RWPE2 (cell line): ENCODE results near the gene CATSPER3.

Experiments
- ATAC-seq: fragments of 200-7000 bp; cut with Tn5 transposase; 3 replicates; pipeline ENCODE4 v1.9.1; 2021; ENCODE audit warnings: low read depth
- DNase-seq: peaks from one replicate; pipeline ENCODE4 v3.0.0-alpha.2; 2020; ENCODE audit warnings: low spot score
- H3K27ac ChIP-seq: fragments of 450-650 bp; 2 replicates; pipeline ENCODE4 v1.5.1; 2017; ENCODE audit warnings: mild to moderate bottlenecking; ENCODE audit not compliant: poor library complexity, severe bottlenecking
- H3K27me3 ChIP-seq: fragments of 250-450 bp; sonication (Bioruptor Pico); 2 replicates; pipeline ENCODE4 v1.5.1; 2021; ENCODE audit warnings: mild to moderate bottlenecking, moderate library complexity; ENCODE audit not compliant: insufficient read depth, poor library complexity, severe bottlenecking
- H3K36me3 ChIP-seq: fragments of 250-450 bp; sonication (Bioruptor Pico); 2 replicates; pipeline ENCODE4 v1.5.1; 2020; ENCODE audit warnings: low read depth, mild to moderate bottlenecking, moderate library complexity
- H3K4me1 ChIP-seq: fragments of 250-450 bp; sonication (Bioruptor Pico); 2 replicates; pipeline ENCODE4 v1.5.1; 2021; ENCODE audit warnings: mild to moderate bottlenecking, moderate library complexity; ENCODE audit not compliant: insufficient read depth, poor library complexity, severe bottlenecking
- H3K4me3 ChIP-seq: fragments of 250-450 bp; sonication (Bioruptor Pico); 2 replicates; pipeline ENCODE4 v1.5.1; 2021; ENCODE audit warnings: mild to moderate bottlenecking, moderate library complexity; ENCODE audit not compliant: severe bottlenecking
- H3K9me3 ChIP-seq: fragments of 250-450 bp; sonication (Bioruptor Pico); 2 replicates; pipeline ENCODE4 v1.5.1; 2021; ENCODE audit warnings: mild to moderate bottlenecking, moderate library complexity; ENCODE audit not compliant: severe bottlenecking
- CTCF ChIP-seq: fragments of 450-650 bp; IDR thresholded peaks from one replicate; pipeline ENCODE4 v1.5.1; 2017; ENCODE audit warnings: mild to moderate bottlenecking, moderate library complexity; ENCODE audit not compliant: poor library complexity, severe bottlenecking

CATSPER3 gene

GRCh38 chr5:135027697-135028615 is 60.2 kb downstream of the CATSPER3 start:
- H3K27me3 ChIP-seq, result no peaks in the 10 kb centered on the region
- H3K9me3 ChIP-seq, result no peaks in the 10 kb centered on the region
- peaks cover 56% of the 10 kb centered on the region for H3K36me3 ChIP-seq
- no peak for TF ChIP-seq CTCF
- DNase-seq (no peak), ATAC-seq (peak; percentile 0; the same call in 1 of the 3 replicates)
- peak overlapping the region; percentile 85 for H3K27ac ChIP-seq
- peaks cover 32% of the 10 kb centered on the region for H3K4me1 ChIP-seq
- H3K4me3 ChIP-seq, result peak overlapping the region; percentile 14

DNA sequence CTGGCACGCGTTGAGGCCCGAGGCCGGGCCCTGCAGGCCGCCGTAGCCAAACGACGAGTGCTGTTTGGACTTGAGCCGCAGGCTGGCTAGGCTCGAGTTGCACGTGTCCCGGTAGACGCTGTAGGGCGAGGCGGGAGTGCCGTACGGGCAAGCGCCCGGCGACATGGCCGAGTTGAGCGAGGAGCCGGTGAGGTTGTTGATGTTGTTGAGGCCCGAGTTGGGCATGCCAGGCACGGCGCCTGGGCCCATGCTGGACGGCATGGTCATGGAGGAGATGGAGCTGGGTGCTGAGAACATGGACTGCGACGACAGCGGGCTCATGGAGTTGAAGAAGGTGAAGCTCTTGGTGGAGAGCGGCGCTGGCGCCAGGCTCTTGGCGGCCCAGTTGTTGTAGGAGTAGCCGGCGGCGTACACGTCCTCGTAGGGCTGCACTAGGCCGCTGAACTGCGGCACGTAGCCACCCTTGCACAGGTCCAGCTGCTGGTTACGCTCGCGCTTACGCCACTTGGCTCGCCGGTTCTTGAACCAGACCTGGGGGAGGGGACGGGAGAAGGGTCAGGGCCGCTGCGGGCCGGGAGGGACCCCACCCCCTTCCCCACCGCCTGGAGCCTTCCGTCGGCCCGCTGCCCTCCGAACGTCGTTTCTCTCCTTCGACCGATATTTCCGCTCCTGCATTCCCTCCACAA is 61.2 kb downstream of the CATSPER3 start:
- DNase-seq (peak; percentile 83), ATAC-seq (peak; percentile 4; the same call in 1 of the 3 replicates)
- Histone ChIP-seq H3K36me3 (peaks cover 56% of the 10 kb centered on the region), H3K27ac (peak overlapping the region; percentile 85), H3K4me1 (peaks cover 32% of the 10 kb centered on the region), H3K4me3 (peak overlapping the region; percentile 91), H3K27me3 (no peaks in the 10 kb centered on the region), H3K9me3 (no peaks in the 10 kb centered on the region)
- TF ChIP-seq CTCF, result no peak

GRCh38 chr5:135029477-135030122 is 61.9 kb downstream of the CATSPER3 start:
- Histone ChIP-seq H3K27ac (peak overlapping the region; percentile 85), H3K36me3 (peaks cover 56% of the 10 kb centered on the region), H3K9me3 (no peaks in the 10 kb centered on the region), H3K4me1 (peaks cover 35% of the 10 kb centered on the region), H3K27me3 (no peaks in the 10 kb centered on the region), H3K4me3 (peak overlapping the region; percentile 91)
- ATAC-seq (no peak), DNase-seq (no peak)
- TF ChIP-seq CTCF, result no peak

GRCh38 chr5:135030123-135030955 is 62.6 kb downstream of the CATSPER3 start:
- DNase-seq (no peak), ATAC-seq (peak; percentile 6; the same call in 2 of the 3 replicates)
- Histone ChIP-seq H3K9me3 (no peaks in the 10 kb centered on the region), H3K27me3 (no peaks in the 10 kb centered on the region), H3K27ac (peak overlapping the region; percentile 85), H3K4me1 (peaks cover 32% of the 10 kb centered on the region), H3K4me3 (peak overlapping the region; percentile 91), H3K36me3 (peaks cover 56% of the 10 kb centered on the region)
- TF ChIP-seq CTCF, result no peak
